Prostate gland (tissue), 2 donors: Measurements from ENCODE around the gene KRTAP10-5. TPM values are rescaled to one million over a fixed set of nuclear protein-coding genes. Genes with fewer than 3 reads are reported as not detected.
"Not testable (repeated sequence)": the region's sequence is repeated elsewhere in the genome, so short reads cannot be mapped to it uniquely, and the experiment has no call there.

Source experiments
- DNase-seq: peaks from one replicate; pipeline ENCODE4 v3.0.0-alpha.2; 2019; ENCODE audit warnings: low spot score
- H3K27ac ChIP-seq, 2 donors: fragments of 200-600 bp; sonication (generic); 2 replicates each; pipeline ENCODE4 v1.5.1; 2017 to 2019
- H3K27me3 ChIP-seq: fragments of 200-600 bp; sonication (generic); replicated peaks from 2 replicates; pipeline ENCODE4 v1.5.1; 2019; ENCODE audit not compliant: insufficient read depth
- H3K36me3 ChIP-seq, 2 donors: fragments of 200-600 bp; sonication (generic); 1 replicate in 1 of 2; 2 replicates in 1 of 2; pipeline versions ENCODE4 v1.5.1 to v1.8.1; 2017 to 2019
- H3K4me1 ChIP-seq: fragments of 200-600 bp; sonication (generic); replicated peaks from 2 replicates; pipeline ENCODE4 v1.5.1; 2019
- H3K4me3 ChIP-seq, 2 donors: fragments of 200-600 bp; sonication (generic); 2 replicates each; pipeline ENCODE4 v1.5.1; 2017 to 2019
- H3K9me3 ChIP-seq: fragments of 200-600 bp; sonication (generic); 2 replicates; pipeline ENCODE4 v1.5.1; 2017
- POLR2A ChIP-seq: fragments of 450-650 bp; IDR thresholded peaks from one replicate; pipeline ENCODE4 v1.6.1; 2016; ENCODE audit warnings: antibody characterized with exemption, mild to moderate bottlenecking
- POLR2AphosphoS5 ChIP-seq: sonication (generic); formaldehyde crosslinking; IDR thresholded peaks from one replicate; pipeline ENCODE4 v1.6.1; 2017; ENCODE audit warnings: antibody characterized with exemption
- WGBS: methylation state at CpG from one replicate; pipeline ENCODE4 v1.1.5; 2018; 5-methylcytosine and 5-hydroxymethylcytosine counted together
- intact Hi-C: fragments of 100-400 bp; cut with DNase I; formaldehyde crosslinking; loops from one replicate; pipeline ENCODE4 v1.14.2; 2022
- total RNA-seq, 2 donors: library from RNA; depleted of rRNA; stranded (reverse); fragments of >200 nt; gene quantifications; one replicate each; pipeline ENCODE4 v1.1.0, GENCODE V29; 2016
- TF ChIP-seq, protein P1 (sequence below), 4 experiments: fragments of 200-600 bp in 2 of 4; fragments of 450-650 bp in 2 of 4; sonication (generic) in 2 of 4; IDR thresholded peaks; 1 replicate in 3 of 4; 2 replicates in 1 of 4; pipeline ENCODE4 v1.5.1; 2016 to 2019; ENCODE audit warnings: antibody characterized with exemption in 4 of 4, mild to moderate bottlenecking in 2 of 4, moderate library complexity in 2 of 4

KRTAP10-5 gene
- not detected for total RNA-seq

- intact Hi-C loops, H3K27ac ChIP-seq, H3K27me3 ChIP-seq, H3K36me3 ChIP-seq, DNase-seq, H3K9me3 ChIP-seq, H3K4me1 ChIP-seq, H3K4me3 ChIP-seq: not testable (repeated sequence)
- 38% methylated on average over 12 of the region's 19 CpGs for WGBS
Measured at GRCh38 chr21:44580231-44580821, at the start of gene KRTAP10-5. Gene KRTAP10-5, minus strand, starts transcription at chr21:44580604. Its CDS starts 26 bp downstream, at chr21:44580578.

DNA sequence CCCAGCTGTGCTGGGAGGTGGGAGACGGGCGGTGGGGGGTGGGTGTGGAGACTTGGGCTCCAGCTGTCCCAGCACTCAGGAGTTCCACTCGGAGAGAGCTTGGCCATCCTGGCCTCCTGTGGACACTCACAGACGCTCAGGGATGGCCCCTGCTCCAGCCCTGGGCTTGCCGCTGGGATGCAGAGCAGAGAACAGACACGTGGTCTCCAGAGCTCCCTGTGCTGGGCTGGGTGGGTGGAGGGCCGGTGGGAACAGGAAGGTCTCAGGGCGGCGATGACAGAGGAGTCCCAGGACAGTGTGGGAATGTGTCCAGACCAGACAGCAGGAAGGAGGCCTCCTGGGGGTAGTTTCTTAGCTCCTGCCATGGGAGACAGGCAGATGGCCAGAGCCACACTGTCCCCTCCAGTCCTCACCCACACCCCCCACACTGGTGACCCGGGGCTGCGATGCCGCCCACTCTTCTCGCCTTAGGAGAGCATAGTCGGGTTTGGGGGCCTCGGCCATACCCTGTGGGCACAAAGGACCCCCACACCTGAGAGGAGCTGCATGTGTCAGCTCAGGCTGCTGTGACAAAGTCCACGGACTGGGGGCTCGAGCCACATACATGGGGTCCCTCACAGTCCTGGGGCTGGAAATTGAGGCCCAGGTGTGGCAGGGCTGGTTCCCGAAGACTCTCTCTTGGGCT, 48.4 kb upstream of the KRTAP10-5 start:
- intact Hi-C loops: no loop called here
- Histone ChIP-seq H3K27me3 (no peaks in the 10 kb centered on the region), H3K4me1 (no peaks in the 10 kb centered on the region), H3K4me3 (no peak overlapping the region), H3K27ac (no peak overlapping the region), H3K36me3 (no peaks in the 10 kb centered on the region), H3K9me3 (no peaks in the 10 kb centered on the region)
- WGBS: 80% methylated on average over 16 of the region's 18 CpGs
- no peak for DNase-seq
- no peak for TF ChIP-seq POLR2AphosphoS5
- TF ChIP-seq POLR2A: no peak
- TF ChIP-seq, protein P1, sequence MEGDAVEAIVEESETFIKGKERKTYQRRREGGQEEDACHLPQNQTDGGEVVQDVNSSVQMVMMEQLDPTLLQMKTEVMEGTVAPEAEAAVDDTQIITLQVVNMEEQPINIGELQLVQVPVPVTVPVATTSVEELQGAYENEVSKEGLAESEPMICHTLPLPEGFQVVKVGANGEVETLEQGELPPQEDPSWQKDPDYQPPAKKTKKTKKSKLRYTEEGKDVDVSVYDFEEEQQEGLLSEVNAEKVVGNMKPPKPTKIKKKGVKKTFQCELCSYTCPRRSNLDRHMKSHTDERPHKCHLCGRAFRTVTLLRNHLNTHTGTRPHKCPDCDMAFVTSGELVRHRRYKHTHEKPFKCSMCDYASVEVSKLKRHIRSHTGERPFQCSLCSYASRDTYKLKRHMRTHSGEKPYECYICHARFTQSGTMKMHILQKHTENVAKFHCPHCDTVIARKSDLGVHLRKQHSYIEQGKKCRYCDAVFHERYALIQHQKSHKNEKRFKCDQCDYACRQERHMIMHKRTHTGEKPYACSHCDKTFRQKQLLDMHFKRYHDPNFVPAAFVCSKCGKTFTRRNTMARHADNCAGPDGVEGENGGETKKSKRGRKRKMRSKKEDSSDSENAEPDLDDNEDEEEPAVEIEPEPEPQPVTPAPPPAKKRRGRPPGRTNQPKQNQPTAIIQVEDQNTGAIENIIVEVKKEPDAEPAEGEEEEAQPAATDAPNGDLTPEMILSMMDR (IDR thresholded peaks at IDR 0.05): no peak

DNA sequence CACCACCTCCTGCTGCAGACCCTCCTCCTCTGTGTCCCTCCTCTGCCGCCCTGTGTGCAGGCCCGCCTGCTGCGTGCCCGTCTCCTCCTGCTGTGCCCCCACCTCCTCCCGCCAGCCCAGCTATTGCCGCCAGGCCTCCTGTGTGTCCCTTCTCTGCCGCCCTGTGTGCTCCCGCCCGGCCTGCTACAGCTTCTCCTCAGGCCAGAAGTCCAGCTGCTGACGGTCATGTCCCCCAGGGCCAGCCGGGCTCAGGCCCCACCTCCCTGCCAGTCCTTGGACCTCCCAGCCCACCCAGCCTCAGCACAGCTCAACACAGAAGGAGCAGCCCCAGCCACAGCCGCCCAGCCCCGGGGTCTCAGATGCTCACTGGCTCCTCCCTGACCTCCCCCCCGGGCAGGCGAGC, 47.4 kb upstream of the KRTAP10-5 start:
- intact Hi-C loops, H3K27me3 ChIP-seq, H3K36me3 ChIP-seq, DNase-seq, H3K4me1 ChIP-seq, H3K9me3 ChIP-seq, H3K27ac ChIP-seq, H3K4me3 ChIP-seq: not testable (repeated sequence)
- WGBS: 23% methylated on average over 9 of the region's 15 CpGs

- DNase-seq, H3K4me3 ChIP-seq, H3K4me1 ChIP-seq, H3K9me3 ChIP-seq, H3K27me3 ChIP-seq, H3K27ac ChIP-seq, intact Hi-C loops, H3K36me3 ChIP-seq: not testable (repeated sequence)
- WGBS: 75% methylated on average over 17 of the region's 20 CpGs
Measured at GRCh38 chr21:44627181-44627822, 46.9 kb upstream of the KRTAP10-5 start.

- H3K27ac ChIP-seq: no peak within 1 kb of the TSS
- no peaks in the 10 kb centered on the region for H3K9me3 ChIP-seq
- H3K36me3 ChIP-seq: no peaks in the 10 kb centered on the region
- no peak within 1 kb of the TSS for H3K4me3 ChIP-seq
- TF ChIP-seq POLR2AphosphoS5: no peak
- TF ChIP-seq, protein P1 (IDR thresholded peaks at IDR 0.05): no peak
- TF ChIP-seq POLR2A: no peak
- 59% methylated on average over 7 of the region's 7 CpGs for WGBS
- no peaks in the 10 kb centered on the region for H3K4me1 ChIP-seq
- H3K27me3 ChIP-seq: no peaks in the 10 kb centered on the region
- DNase-seq: no peak
- intact Hi-C loops: no loop called here
Measured at GRCh38 chr21:44626673-44627143, 46.3 kb upstream of the KRTAP10-5 start, which contains the start of gene KRTAP10-9. Gene KRTAP10-9, plus strand, starts transcription at chr21:44627093. Its CDS starts 79 bp downstream, at chr21:44627172.

- H3K9me3 ChIP-seq: no peaks in the 10 kb centered on the region
- no peaks in the 10 kb centered on the region for H3K4me1 ChIP-seq
Measured at GRCh38 chr21:44626262-44626661, 45.9 kb upstream of the KRTAP10-5 start.

More at GRCh38 chr21:44626262-44626661, 45.9 kb upstream of the KRTAP10-5 start:
- TF ChIP-seq, protein P1 (IDR thresholded peaks at IDR 0.05): no peak
- TF ChIP-seq POLR2AphosphoS5: no peak
- TF ChIP-seq POLR2A: no peak
- Histone ChIP-seq H3K36me3 (no peaks in the 10 kb centered on the region), H3K27ac (no peak overlapping the region), H3K27me3 (no peaks in the 10 kb centered on the region), H3K4me3 (no peak overlapping the region)
- DNase-seq: no peak
- intact Hi-C loops: no loop called here
- WGBS: 75% methylated on average over 10 of the region's 10 CpGs
